ENCODE measurements around the gene PLTP. TPM values are rescaled to one million over a fixed set of nuclear protein-coding genes. Genes with fewer than 3 reads are reported as not detected.
A peak's percentile ranks its signal among the peaks of the same experiment; 100 is the strongest.

PLTP gene
- total and polyA plus RNA-seq, 2 of the 13 experiments (the other 11 are each of a cell fraction or from before 2014, with no cell fraction given), result 16.9 to 28.6 TPM

DNA sequence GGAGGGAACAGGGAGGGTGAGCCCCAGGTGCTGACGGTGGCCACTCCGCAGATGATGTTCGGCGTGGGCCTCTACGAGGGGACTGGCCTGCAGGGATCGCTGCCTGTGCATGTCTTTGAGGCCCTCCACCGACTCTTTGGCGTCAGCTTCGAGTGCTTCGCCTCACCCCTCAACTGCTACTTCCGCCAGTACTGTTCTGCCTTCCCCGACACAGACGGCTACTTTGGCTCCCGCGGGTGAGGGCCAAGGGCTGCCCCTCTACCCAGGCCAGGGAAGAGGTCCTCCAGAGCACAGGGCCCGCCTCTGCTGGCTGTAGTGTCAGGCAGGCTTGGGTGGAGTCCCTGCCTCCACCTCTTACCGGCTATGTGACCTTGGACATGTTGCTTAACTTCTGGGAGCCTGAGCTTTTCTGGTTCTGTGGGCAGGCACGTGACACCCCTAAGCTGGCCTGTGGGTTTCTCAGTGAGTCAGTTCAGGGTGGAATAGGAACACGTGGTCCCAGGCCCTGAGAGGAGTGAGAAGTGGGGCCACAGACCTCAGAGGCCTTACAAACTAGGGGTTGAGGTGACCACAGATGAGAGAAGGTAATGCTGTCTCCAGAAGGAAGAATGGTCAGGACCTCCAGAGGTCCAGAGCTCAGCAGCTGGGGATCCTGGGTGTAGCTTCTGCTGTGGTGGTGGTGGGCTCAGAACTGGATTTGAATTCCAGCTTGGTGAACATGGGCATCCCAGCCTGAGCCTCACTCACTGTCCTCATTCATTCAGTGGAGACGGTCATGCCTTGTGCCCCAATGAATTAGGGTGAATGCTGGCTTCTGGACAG is 34.4 kb upstream of the PLTP start (continued):
- TF ChIP-seq ZNF143 (CRISPR knock-in tag; IDR thresholded peaks at IDR 0.05) (0 out of 2 replicates have a peak, but pooled peaks have one; percentile 51), BHLHE40 (IDR thresholded peaks at IDR 0.05; ENCODE audit: low read length) (peak; percentile 99), ZNF256 (CRISPR knock-in tag; conservative IDR thresholded peaks at IDR 0.05) (no peak), ZSCAN29 (CRISPR knock-in tag; conservative IDR thresholded peaks at IDR 0.05) (peak; percentile 83), ZNF451 (CRISPR knock-in tag; IDR thresholded peaks at IDR 0.05) (peak; percentile 65), ZNF431 (CRISPR knock-in tag; IDR thresholded peaks at IDR 0.05; ENCODE audit: borderline replicate concordance, low read depth) (peak; percentile 93), RARG (CRISPR knock-in tag; IDR thresholded peaks at IDR 0.05; ENCODE audit: low read depth) (0 out of 2 replicates have a peak, but pooled peaks have one; percentile 32), ZNF567 (CRISPR knock-in tag; IDR thresholded peaks at IDR 0.05; ENCODE audit: borderline replicate concordance) (peak; percentile 94), SRSF9 (IDR thresholded peaks at IDR 0.05; ENCODE audit: borderline replicate concordance, insufficient read depth, low read depth, low read length, poor library complexity, severe bottlenecking) (no peak), FOXO4 (CRISPR knock-in tag; conservative IDR thresholded peaks at IDR 0.05) (0 out of 2 replicates have a peak, but pooled peaks have one; percentile 96), ZNF547 (CRISPR knock-in tag; IDR thresholded peaks at IDR 0.05) (peak; percentile 92), ZSCAN9 (CRISPR knock-in tag; IDR thresholded peaks at IDR 0.05; ENCODE audit: borderline replicate concordance) (peak; percentile 97), KLF11 (CRISPR knock-in tag; IDR thresholded peaks at IDR 0.05) (peak; percentile 97), ZNF24 (IDR thresholded peaks at IDR 0.05) (no peak), ARNTL (CRISPR knock-in tag; IDR thresholded peaks at IDR 0.05) (peak; percentile 99), FOXC1 (CRISPR knock-in tag; IDR thresholded peaks at IDR 0.05; ENCODE audit: borderline replicate concordance) (peak; percentile 85), ZNF225 (CRISPR knock-in tag; IDR thresholded peaks at IDR 0.05) (peak; percentile 54; the same call in 1 of the 2 replicates), ZNF414 (CRISPR knock-in tag; IDR thresholded peaks at IDR 0.05) (peak; percentile 42; the same call in 1 of the 2 replicates), ARID5B (CRISPR knock-in tag; IDR thresholded peaks at IDR 0.05) (peak; percentile 92), ATAD3A (CRISPR knock-in tag; IDR thresholded peaks at IDR 0.05) (no peak), KDM6A (CRISPR knock-in tag; IDR thresholded peaks at IDR 0.05; ENCODE audit: low read depth) (peak; percentile 69)
- TF ChIP-seq, protein P1, sequence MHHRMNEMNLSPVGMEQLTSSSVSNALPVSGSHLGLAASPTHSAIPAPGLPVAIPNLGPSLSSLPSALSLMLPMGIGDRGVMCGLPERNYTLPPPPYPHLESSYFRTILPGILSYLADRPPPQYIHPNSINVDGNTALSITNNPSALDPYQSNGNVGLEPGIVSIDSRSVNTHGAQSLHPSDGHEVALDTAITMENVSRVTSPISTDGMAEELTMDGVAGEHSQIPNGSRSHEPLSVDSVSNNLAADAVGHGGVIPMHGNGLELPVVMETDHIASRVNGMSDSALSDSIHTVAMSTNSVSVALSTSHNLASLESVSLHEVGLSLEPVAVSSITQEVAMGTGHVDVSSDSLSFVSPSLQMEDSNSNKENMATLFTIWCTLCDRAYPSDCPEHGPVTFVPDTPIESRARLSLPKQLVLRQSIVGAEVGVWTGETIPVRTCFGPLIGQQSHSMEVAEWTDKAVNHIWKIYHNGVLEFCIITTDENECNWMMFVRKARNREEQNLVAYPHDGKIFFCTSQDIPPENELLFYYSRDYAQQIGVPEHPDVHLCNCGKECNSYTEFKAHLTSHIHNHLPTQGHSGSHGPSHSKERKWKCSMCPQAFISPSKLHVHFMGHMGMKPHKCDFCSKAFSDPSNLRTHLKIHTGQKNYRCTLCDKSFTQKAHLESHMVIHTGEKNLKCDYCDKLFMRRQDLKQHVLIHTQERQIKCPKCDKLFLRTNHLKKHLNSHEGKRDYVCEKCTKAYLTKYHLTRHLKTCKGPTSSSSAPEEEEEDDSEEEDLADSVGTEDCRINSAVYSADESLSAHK (CRISPR knock-in tag; IDR thresholded peaks at IDR 0.05; ENCODE audit: borderline replicate concordance), result no peak

Measured in HepG2 (cell line).